HG02852 (cell line): ENCODE data around the gene FBXO22.
"Not testable (repeated sequence)": the region's sequence is repeated elsewhere in the genome, so short reads cannot be mapped to it uniquely, and the experiment has no call there.

Experiments
- ATAC-seq: cut with Tn5 transposase; IDR thresholded peaks from one replicate; pipeline ENCODE4 v1.9.1; 2021; ENCODE audit warnings: mild to moderate bottlenecking, moderate library complexity; ENCODE audit not compliant: unreplicated experiment

The FBXO22 gene

DNA sequence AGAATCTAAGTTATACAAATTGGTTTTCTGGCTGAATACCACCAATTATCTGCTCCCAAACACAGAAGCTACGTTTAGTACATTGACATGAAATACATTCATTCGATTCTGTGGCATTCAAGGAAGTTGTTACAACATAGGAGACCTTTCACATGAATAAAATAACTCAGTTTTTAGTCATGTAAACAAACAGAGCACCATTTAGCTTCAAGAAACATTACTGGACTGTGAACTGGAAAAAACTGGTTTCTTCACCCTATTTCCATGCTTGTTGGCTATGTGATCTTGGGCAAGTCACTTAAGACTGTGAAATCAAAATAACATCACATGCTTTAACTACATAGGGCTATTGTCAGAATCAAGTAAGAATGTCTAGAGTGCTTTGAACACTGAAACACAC, 62.4 kb downstream of the FBXO22 start:
- no peak for ATAC-seq

DNA sequence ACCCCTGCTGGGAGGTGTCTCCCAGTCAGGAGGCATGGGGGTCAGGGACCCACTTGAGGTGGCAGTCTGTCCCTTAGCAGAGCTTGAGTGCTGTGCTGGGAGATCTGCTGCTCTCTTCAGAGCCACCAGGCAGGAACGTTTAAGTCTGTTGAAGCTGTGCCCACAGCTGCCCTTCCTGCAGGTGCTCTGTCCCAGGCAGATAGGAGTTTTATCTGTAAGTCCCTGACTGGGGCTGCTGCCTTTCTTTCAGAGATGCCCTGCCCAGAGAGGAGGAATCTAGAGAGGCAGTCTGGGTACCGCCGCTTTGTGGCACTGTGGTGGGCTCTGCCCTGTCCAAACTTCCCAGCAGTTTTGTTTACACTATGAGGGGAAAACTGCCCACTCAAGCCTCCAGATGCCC, 73.1 kb downstream of the FBXO22 start:
- ATAC-seq = not testable (repeated sequence)

DNA sequence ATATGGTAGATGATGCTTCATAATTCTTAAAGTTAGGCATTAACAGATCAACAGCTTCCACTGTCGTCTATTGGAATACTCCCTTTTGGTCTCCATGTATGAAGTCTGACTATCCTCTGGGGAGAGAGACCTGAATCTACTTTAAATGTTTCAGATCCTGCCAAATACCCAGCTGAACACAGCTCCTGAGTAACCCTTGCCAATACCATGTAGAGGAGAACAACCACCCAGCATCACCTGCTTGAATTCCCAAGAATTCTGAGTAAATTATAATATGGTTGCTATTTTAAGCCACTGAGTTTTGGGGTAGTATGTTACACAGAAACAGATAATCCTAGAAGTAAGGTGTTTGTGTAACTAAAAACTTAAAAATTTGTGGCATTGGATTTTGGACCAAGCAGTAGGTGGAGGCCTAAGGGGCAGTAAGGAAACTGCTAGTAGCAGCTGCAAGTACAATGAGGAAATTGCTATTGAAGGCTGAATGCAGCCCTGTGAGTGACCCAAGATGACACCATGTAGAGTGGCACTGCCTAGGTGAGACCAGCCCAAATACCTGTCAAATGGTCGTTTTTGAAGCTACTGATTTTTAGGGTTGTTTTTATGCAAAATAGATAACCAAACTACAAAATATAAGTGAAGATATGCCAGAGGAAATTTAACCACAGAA, 77.6 kb downstream of the FBXO22 start:
- no peak for ATAC-seq

DNA sequence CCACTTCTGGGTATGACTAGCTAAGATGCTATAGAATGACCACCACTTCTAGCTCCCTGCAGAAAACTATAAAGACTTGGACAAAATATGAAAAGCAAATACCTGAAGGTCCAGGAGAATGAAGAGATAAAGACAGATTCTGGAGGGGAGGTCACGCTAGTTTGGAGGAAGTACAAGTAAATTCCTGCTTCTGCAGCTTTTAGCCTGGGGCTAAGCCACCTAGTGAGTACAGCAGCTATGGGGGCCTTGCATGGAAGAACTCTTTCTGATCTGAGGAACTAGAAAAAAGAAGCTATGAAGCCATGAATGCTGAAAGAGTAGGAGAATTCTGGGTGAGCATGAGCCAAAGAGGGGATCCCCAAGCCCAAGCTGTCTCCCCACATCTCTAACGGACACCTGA, 78.8 kb downstream of the FBXO22 start:
- no peak for ATAC-seq

DNA sequence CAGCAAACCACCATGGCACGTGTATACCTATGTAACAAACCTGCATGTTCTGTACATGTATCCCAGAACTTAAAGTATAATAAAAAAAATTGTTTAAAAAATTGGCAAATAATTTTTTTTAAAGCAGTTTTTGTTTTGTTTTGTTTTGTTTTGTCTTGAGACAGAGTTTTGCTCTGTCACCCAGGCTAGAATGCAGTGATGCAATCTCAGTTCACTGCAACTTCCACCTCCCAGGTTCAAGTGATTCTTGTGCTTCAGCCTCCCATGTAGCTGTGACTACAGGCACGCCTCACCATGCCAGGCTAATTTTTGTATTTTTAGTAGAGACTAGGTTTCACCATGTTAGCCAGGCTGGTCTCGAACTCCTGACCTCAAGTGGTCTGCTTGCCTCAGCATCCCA, 81.0 kb downstream of the FBXO22 start:
- not testable (repeated sequence) for ATAC-seq

DNA sequence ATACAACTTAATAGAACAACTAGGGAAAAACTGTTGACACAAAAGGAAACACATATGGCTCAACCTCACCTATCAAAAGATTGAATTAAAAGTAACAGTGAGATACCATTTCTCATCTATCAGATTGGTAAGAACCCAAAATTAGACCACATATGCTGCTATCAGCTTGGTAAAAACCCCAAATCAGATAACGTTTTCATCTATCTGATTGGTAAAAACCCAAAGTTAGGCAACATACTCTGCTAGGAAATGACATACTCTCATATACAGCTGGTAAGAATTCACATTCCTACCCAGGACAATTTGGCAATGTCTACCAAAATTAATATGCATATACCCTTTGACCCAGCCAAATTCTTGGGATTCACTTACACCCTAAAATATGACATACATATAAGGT, 82.3 kb downstream of the FBXO22 start:
- ATAC-seq = no peak

DNA sequence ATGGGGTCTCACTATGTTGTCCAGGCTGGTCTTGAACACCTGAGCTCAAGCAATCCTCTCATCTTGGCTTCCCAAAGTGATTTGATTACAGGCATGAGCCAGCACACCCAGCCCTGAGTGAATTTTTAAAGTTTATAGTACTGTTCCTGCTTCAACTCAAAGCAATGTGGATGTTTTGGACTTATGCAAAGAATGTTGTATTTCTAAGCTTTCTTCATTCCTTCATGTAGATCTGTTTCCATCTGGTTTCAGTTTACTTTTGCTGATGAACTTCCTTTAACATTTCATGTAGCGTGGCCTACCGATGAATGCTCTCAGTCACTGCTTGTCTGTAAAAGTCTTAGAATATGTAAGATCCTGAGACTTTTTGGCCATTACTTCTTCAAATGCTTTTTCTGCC, 85.4 kb downstream of the FBXO22 start:
- ATAC-seq = no peak

DNA sequence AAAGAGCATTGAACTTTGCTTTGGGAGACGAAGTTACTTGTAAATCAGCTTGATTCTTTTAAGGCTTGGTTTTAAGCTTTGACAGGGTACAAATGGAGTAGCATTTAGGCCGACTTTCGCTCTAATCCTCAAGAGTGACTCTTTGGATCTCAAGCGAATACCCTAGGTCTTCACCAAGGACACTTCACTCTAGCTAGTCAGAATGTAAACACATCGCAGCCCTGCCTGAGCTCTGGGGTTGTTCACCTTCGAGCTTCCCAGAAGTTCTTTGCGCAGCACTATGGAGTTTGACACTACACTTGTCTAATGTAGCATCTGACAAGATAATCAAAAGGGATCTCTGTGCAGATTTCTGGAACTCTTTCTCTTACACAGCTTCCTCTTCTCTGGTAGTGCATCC, 86.2 kb downstream of the FBXO22 start:
- ATAC-seq = no peak
